GM08714 (cell line): ENCODE measurements around the gene FMOD.

Experiments
- H3K4me3 ChIP-seq: fragments of 200-500 bp; sonication (Bioruptor generic); 2 replicates; pipeline ENCODE4 v1.5.1; 2014; ENCODE audit warnings: mild to moderate bottlenecking, low read length, inconsistent platforms
- ZNF274 ChIP-seq: IDR thresholded peaks from 2 replicates; pipeline ENCODE4 v1.6.1; 2012; ENCODE audit warnings: mild to moderate bottlenecking, low read depth, low read length

FMOD gene

DNA sequence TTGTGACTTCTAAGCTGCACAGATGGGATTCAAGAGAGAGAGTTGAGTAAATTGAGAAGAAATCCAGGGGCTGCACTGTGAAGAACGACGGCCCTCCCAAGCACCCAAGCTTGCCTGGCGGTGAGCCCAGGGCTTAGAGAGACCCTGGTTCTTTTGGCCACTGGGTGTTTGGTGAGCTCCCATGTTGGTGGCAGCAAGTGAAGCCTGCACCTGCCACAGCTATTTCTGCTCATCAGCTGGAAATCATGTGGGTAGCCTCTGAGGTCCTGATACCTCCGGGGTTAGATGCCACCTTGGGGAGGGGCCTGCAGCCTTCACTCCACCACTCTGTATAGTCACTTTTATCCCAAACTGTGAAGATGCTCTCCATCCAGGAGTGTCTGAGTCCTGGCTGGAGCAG, 51.8 kb downstream of the FMOD start:
- no peak for TF ChIP-seq ZNF274

DNA sequence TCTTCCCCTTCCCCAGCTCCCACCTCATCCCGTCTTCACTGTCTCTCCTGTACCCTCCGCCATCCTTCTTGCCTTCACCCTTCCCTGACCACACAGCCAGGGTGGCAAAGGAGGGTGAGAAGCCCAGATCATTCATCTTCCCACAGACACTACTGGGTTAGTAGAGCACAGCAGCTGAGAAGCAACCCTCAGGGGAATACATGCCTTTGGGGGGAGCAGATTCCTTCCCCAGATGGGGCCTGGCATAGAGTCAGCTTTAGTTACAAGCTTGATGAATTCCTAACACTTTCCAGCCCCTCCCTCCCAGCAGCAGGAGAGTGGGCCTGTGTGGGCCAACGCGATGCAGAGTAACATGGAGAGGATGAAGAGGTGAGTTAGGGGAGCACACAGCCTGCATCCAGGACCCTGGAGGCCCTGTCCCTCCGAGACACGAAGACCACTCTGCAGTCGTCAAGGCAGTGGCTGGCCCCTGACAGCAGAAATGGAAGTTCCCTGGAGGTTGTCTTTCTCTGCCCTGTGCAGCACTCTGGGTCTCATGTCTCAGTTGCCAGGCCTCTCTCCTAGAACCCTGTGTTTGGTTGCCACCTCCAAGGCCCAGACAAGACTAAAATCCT, 54.4 kb downstream of the FMOD start:
- TF ChIP-seq ZNF274 = no peak
- H3K4me3 ChIP-seq = no peak overlapping the region

More for the DNA sequence above, 51.8 kb downstream of the FMOD start:
- H3K4me3 ChIP-seq = peak overlapping the region; percentile 22; the same call in 1 of the 2 replicates

DNA sequence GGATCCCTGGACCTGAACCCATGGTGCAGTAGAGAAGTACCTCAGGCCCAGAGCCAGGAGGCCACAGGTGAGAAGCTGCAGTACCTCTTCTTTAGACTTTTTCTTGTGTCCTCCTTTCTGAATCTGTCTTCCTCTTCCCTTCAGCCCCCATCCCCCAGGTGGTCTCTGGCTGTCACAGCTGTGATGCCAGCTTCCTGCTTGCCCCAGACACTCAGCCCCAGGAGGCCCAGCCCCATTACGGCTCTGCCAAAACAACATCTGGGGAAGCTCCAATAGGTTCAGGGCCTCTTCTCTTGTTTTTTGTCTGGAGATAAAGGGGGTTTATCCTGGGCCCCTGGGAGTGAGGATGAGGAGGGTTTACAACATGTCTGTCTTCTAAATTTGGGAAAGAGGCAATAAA, 55.1 kb downstream of the FMOD start:
- TF ChIP-seq ZNF274 = no peak
- no peak overlapping the region for H3K4me3 ChIP-seq

DNA sequence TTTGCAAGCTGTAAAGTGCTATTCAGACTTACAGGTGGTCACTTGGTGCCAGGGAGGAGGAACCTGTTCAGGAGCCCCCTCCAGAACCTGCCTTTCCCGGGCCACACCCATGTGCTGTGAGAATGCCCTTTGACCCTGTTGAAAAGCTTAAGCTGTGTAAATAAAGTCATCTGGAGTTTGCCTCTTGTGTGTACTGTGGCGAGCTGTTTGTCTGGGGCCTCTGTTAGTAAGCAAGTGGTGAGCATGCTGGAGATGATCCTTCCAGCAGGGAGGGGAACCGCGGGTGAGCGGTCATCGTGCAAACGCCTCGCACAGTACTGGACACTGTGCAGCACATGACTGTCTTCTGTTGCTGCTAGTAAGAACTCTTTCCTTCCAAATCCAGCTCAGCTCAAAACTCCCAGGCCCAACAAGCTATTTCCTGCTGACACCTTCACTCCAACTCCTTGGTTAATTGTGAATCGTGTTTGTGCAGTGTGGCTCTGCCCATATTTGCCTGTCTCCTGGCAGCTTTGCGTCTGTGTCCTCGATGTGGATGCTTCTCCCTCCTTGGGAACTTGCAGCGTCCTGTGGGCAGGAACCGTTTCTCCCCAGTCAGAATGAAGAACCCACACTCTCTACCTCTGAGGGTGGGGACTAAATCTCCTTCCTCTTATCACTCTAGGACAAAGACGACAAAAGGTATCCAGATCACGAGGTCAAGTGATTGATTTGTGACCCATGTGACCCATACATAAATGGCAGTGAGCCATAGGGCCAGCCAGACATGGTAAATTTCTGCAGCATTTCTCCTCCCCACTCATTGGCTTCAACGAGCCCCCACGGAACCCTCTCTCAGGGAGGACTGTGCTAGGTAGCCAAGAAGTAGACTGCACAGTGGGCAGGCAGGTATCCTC, 59.5 kb downstream of the FMOD start:
- TF ChIP-seq ZNF274 = no peak

More for the DNA sequence above, 59.5 kb downstream of the FMOD start:
- H3K4me3 ChIP-seq = no peak overlapping the region; the same call in 1 of the 2 replicates
